Left lung (tissue), 10 donors: ENCODE results near the gene OXCT1. TPM values are rescaled to one million over a fixed set of nuclear protein-coding genes. Genes with fewer than 3 reads are reported as not detected.
"Not testable (repeated sequence)": the region's sequence is repeated elsewhere in the genome, so short reads cannot be mapped to it uniquely, and the experiment has no call there.

Source experiments
- ATAC-seq: fragments of 200-7000 bp; cut with Tn5 transposase; one replicate; pipeline ENCODE4 v1.9.1; 2020; ENCODE audit warnings: moderate library complexity
- DNase-seq, 4 donors: peaks; one replicate each; pipeline ENCODE4 v3.0.0-alpha.2; 2013 to 2020
- H3K27ac ChIP-seq, 2 donors: fragments of 200-600 bp; sonication (generic) in 1 of 2; one replicate each; pipeline versions ENCODE4 v1.5.0 to v1.8.0; 2020 to 2021
- H3K27me3 ChIP-seq, 2 donors: fragments of 200-600 bp; sonication (generic) in 1 of 2; one replicate each; pipeline versions ENCODE4 v1.5.0 to v1.8.0; 2020 to 2021
- H3K36me3 ChIP-seq, 2 donors: fragments of 200-600 bp; sonication (generic) in 1 of 2; one replicate each; pipeline versions ENCODE4 v1.5.0 to v1.8.0; 2020 to 2021
- H3K4me1 ChIP-seq, 2 donors: fragments of 200-600 bp; one replicate each; pipeline ENCODE4 v1.8.0; 2021
- H3K4me3 ChIP-seq, 2 donors: fragments of 200-600 bp; sonication (generic) in 1 of 2; one replicate each; pipeline versions ENCODE4 v1.5.0 to v1.8.0; 2020 to 2021; ENCODE audit warnings: mild to moderate bottlenecking in 1 of 2
- H3K9me3 ChIP-seq, 2 donors: fragments of 200-600 bp; sonication (generic) in 1 of 2; one replicate each; pipeline versions ENCODE4 v1.5.0 to v1.8.0; 2020 to 2021
- CTCF ChIP-seq, 2 donors: fragments of 200-600 bp; sonication (generic) in 1 of 2; IDR thresholded peaks; one replicate each; pipeline versions ENCODE4 v1.5.0 to v1.8.0; 2021; ENCODE audit warnings: antibody characterized with exemption in 2 of 2
- intact Hi-C, 2 donors: fragments of 100-400 bp; cut with DNase I; formaldehyde crosslinking; loops; one replicate each; pipeline versions ENCODE4 v1.11.2 to v1.14.2; 2022
- polyA plus RNA-seq, 6 donors: library from polyadenylated mRNA; unstranded; fragments of 120-200 nt; gene quantifications; one replicate each; pipeline ENCODE4 v1.2.1, GENCODE V29; 2013; ENCODE audit not compliant: insufficient read length in 6 of 6
- total RNA-seq, 2 donors: library from RNA; stranded (reverse); fragmentation: NEBNext Ultra II Directional; extraction: Animal tissue kit (Norgen Biotek cat#: 25700); gene quantifications; one replicate each; pipeline ENCODE4 v1.2.1, GENCODE V29; 2021
- donor health status: DM: no; HTN: yes; CAD: no.
- donor health status: DM: no; HTN: no; CAD: no.

The OXCT1 gene
- total and polyA plus RNA-seq, 8 donors: 20.5 to 27.3 (median 23.4) TPM

GRCh38 chr5:41851116-41851515 is 19.1 kb downstream of the OXCT1 start:
- DNase-seq (no peak), ATAC-seq (no peak)
- TF ChIP-seq CTCF (IDR thresholded peaks at IDR 0.05): no peak
- intact Hi-C loops: no loop called here
- Histone ChIP-seq H3K27ac (no peak overlapping the region), H3K9me3 (no peaks in the 10 kb centered on the region), H3K27me3 (no peaks in the 10 kb centered on the region), H3K4me3 (no peak overlapping the region), H3K36me3 (peaks cover 0 to 51% of the 10 kb centered on the region in 2 donors), H3K4me1 (no peaks in the 10 kb centered on the region)

- Histone ChIP-seq H3K9me3 (no peaks in the 10 kb centered on the region), H3K4me1 (no peaks in the 10 kb centered on the region), H3K27me3 (no peaks in the 10 kb centered on the region), H3K27ac (no peak overlapping the region), H3K4me3 (no peak overlapping the region), H3K36me3 (peaks cover 0 to 42% of the 10 kb centered on the region in 2 donors)
- DNase-seq (no peak), ATAC-seq (no peak)
- no peak for TF ChIP-seq CTCF (IDR thresholded peaks at IDR 0.05)
- intact Hi-C loops: loop anchor here in 1 of 2 donors (10.0 kb wide), 1 partner anchor 124 kb away; no protein-coding TSS in a partner anchor
These were observed 21.2 kb downstream of the OXCT1 start for GRCh38 chr5:41848983-41849382.

GRCh38 chr5:41845751-41846150 is 24.5 kb downstream of the OXCT1 start:
- peaks cover 0 to 14% of the 10 kb centered on the region in 2 donors for H3K36me3 ChIP-seq
- ATAC-seq, H3K9me3 ChIP-seq, H3K27me3 ChIP-seq, DNase-seq, H3K4me1 ChIP-seq, H3K27ac ChIP-seq, H3K4me3 ChIP-seq: not testable (repeated sequence)
- intact Hi-C loops: loop anchor here in 1 of 2 donors (10.0 kb wide), 1 partner anchor 121 kb away; no protein-coding TSS in a partner anchor

GRCh38 chr5:41844502-41844901 is 25.7 kb downstream of the OXCT1 start:
- H3K4me3 ChIP-seq: no peak overlapping the region
- DNase-seq (no peak), ATAC-seq (no peak)
- H3K27me3 ChIP-seq: no peaks in the 10 kb centered on the region
- no peaks in the 10 kb centered on the region for H3K9me3 ChIP-seq
- TF ChIP-seq CTCF (IDR thresholded peaks at IDR 0.05): no peak
- intact Hi-C loops: loop anchor here in 1 of 2 donors (10.0 kb wide), 1 partner anchor 120 kb away; no protein-coding TSS in a partner anchor
- H3K4me1 ChIP-seq: no peaks in the 10 kb centered on the region
- peaks cover 0 to 8% of the 10 kb centered on the region in 2 donors for H3K36me3 ChIP-seq
- no peak overlapping the region for H3K27ac ChIP-seq

GRCh38 chr5:41843456-41844370 is 26.5 kb downstream of the OXCT1 start:
- Histone ChIP-seq H3K27me3 (no peaks in the 10 kb centered on the region), H3K4me1 (no peaks in the 10 kb centered on the region), H3K36me3 (peaks cover 0 to 5% of the 10 kb centered on the region in 2 donors), H3K27ac (no peak overlapping the region), H3K4me3 (no peak overlapping the region), H3K9me3 (no peaks in the 10 kb centered on the region)
- ATAC-seq (peak; percentile 87), DNase-seq (peak in 2 of 4 donors; percentile 46 to 70)
- intact Hi-C loops: loop anchor here in 1 of 2 donors (10.0 kb wide), 1 partner anchor 119 kb away; no protein-coding TSS in a partner anchor
- TF ChIP-seq CTCF (IDR thresholded peaks at IDR 0.05): peak; percentile 66 to 68
